SK-N-SH (cell line): ENCODE measurements around the gene FASTK. TPM values are rescaled to one million over a fixed set of nuclear protein-coding genes. Genes with fewer than 3 reads are reported as not detected.

ENCODE experiments used
- CTCF ChIA-PET: fragments of 300-600, 350-600 bp; formaldehyde crosslinking; extraction: SDS; loops from one replicate; lab custom pipeline; 2021; lab: Yijun Ruan, JAX
- POLR2A ChIA-PET: fragments of 350-600 bp; sonication (Branson Sonifier 250); formaldehyde crosslinking; extraction: SDS; loops from one replicate; lab custom pipeline; 2020; ENCODE audit warnings: antibody characterized with exemption, inconsistent platforms; lab: Yijun Ruan, JAX
- DNase-seq: peaks from one replicate; pipeline ENCODE4 v3.0.0; 2012
- H2AFZ ChIP-seq: fragments of 200-600 bp; sonication (generic); 2 replicates; pipeline ENCODE4 v1.8.1; 2016; ENCODE audit warnings: antibody characterized with exemption, mild to moderate bottlenecking, low read depth
- H3F3A ChIP-seq: fragments of 200-600 bp; sonication (generic); replicated peaks from 2 replicates; pipeline ENCODE3; 2016; ENCODE audit warnings: antibody characterized with exemption, mild to moderate bottlenecking; ENCODE audit not compliant: insufficient read depth
- H3K27ac ChIP-seq, 2 experiments: fragments of 200-500 bp in 1 of 2; fragments of 200-600 bp in 1 of 2; sonication (Bioruptor generic) in 1 of 2; sonication (generic), shearing (Covaris generic) in 1 of 2; 2 replicates each; pipeline versions ENCODE4 v1.5.1 to v1.6.1; 2014 to 2016; ENCODE audit warnings: low read depth in 2 of 2, inconsistent platforms in 1 of 2, low read length in 1 of 2, mild to moderate bottlenecking in 1 of 2, mixed read lengths in 1 of 2
- H3K27me3 ChIP-seq: fragments of 200-600 bp; sonication (generic), shearing (Covaris generic); 2 replicates; pipeline ENCODE4 v1.6.1; 2016; ENCODE audit warnings: mixed run types; ENCODE audit not compliant: insufficient read depth
- H3K36me3 ChIP-seq, 2 experiments: fragments of 200-500 bp in 1 of 2; fragments of 200-600 bp in 1 of 2; sonication (Bioruptor generic) in 1 of 2; sonication (generic) in 1 of 2; replicated peaks in 1 of 2; 2 replicates each; pipeline versions ENCODE3 to v1.5.1; 2014 to 2016; ENCODE audit warnings: low read length in 1 of 2, mild to moderate bottlenecking in 1 of 2; ENCODE audit not compliant: insufficient read depth in 2 of 2, control insufficient read depth in 1 of 2
- H3K4me1 ChIP-seq, 2 experiments: fragments of 200-500 bp in 1 of 2; fragments of 200-600 bp in 1 of 2; sonication (Bioruptor generic) in 1 of 2; sonication (generic), shearing (Covaris generic) in 1 of 2; 2 replicates each; pipeline versions ENCODE4 v1.5.1 to v1.6.1; 2014 to 2016; ENCODE audit warnings: low read depth in 1 of 2, low read length in 1 of 2, mixed run types in 1 of 2; ENCODE audit not compliant: insufficient read depth in 2 of 2, control insufficient read depth in 1 of 2
- H3K4me2 ChIP-seq: fragments of 200-600 bp; sonication (generic), shearing (Covaris generic); 2 replicates; pipeline ENCODE4 v1.6.1; 2017; ENCODE audit warnings: mixed run types
- H3K4me3 ChIP-seq, 2 experiments: fragments of 200-500 bp in 1 of 2; fragments of 200-600 bp in 1 of 2; sonication (Bioruptor generic) in 1 of 2; sonication (generic), shearing (Covaris generic) in 1 of 2; 2 replicates each; pipeline versions ENCODE4 v1.5.1 to v1.8.1; 2014 to 2016; ENCODE audit warnings: low read depth in 2 of 2, inconsistent platforms in 1 of 2, low read length in 1 of 2, mild to moderate bottlenecking in 1 of 2, mixed read lengths in 1 of 2, moderate library complexity in 1 of 2
- H3K79me2 ChIP-seq: fragments of 200-600 bp; sonication (generic); 2 replicates; pipeline ENCODE4 v1.8.1; 2017; ENCODE audit warnings: mild to moderate bottlenecking; ENCODE audit not compliant: insufficient read depth
- H3K9ac ChIP-seq: fragments of 200-600 bp; sonication (generic); 2 replicates; pipeline ENCODE4 v1.6.1; 2017; ENCODE audit warnings: mixed run types
- H3K9me2 ChIP-seq: fragments of 200-600 bp; sonication (generic); 2 replicates; pipeline ENCODE4 v1.6.1; 2017; ENCODE audit warnings: mixed run types
- H3K9me3 ChIP-seq: fragments of 200-600 bp; sonication (generic); 2 replicates; pipeline ENCODE4 v1.6.1; 2017; ENCODE audit warnings: mixed run types, mild to moderate bottlenecking, moderate library complexity
- H4K20me1 ChIP-seq: fragments of 200-600 bp; sonication (generic); 2 replicates; pipeline ENCODE4 v1.6.1; 2017; ENCODE audit warnings: mild to moderate bottlenecking, mixed run types; ENCODE audit not compliant: insufficient read depth
- EP300 ChIP-seq, 2 experiments: IDR thresholded peaks; 2 replicates each; pipeline versions ENCODE4 v1.4.0 to v1.6.1; 2012; ENCODE audit warnings: borderline replicate concordance in 1 of 2, low read depth in 1 of 2, low read length in 1 of 2
- EZH2phosphoT487 ChIP-seq: fragments of 200-600 bp; sonication (generic); IDR thresholded peaks from 2 replicates; pipeline ENCODE4 v1.6.1; 2017; ENCODE audit warnings: low read depth, mixed run types, mild to moderate bottlenecking, antibody characterized with exemption, moderate library complexity, borderline replicate concordance
- FOSL2 ChIP-seq: IDR thresholded peaks from 2 replicates; pipeline ENCODE4 v1.4.0; 2012; ENCODE audit warnings: low read depth, mild to moderate bottlenecking, moderate library complexity, borderline replicate concordance
- FOXJ3 ChIP-seq: sonication (generic); formaldehyde crosslinking; IDR thresholded peaks from 2 replicates; pipeline ENCODE4 v1.5.1; 2020; ENCODE audit warnings: mild to moderate bottlenecking, missing genetic modification reagents
- FOXM1 ChIP-seq: IDR thresholded peaks from 2 replicates; pipeline ENCODE4 v1.4.0; 2012; ENCODE audit warnings: low read depth, mild to moderate bottlenecking
- GATA2 ChIP-seq: sonication (generic); formaldehyde crosslinking; IDR thresholded peaks from 2 replicates; pipeline ENCODE4 v1.5.0; 2020; ENCODE audit warnings: mild to moderate bottlenecking, missing genetic modification reagents
- IRF3 ChIP-seq: fragments of 150-350 bp; IDR thresholded peaks from 2 replicates; pipeline ENCODE4 v1.6.1; 2016; ENCODE audit warnings: mild to moderate bottlenecking, low read depth, low read length
- JUND ChIP-seq: IDR thresholded peaks from 2 replicates; pipeline ENCODE4 v1.4.0; 2012
- MEF2A ChIP-seq: IDR thresholded peaks from 2 replicates; pipeline ENCODE4 v1.4.0; 2012; ENCODE audit warnings: low read depth, borderline replicate concordance
- MXI1 ChIP-seq: IDR thresholded peaks from 2 replicates; pipeline ENCODE4 v1.6.1; 2012; ENCODE audit warnings: mild to moderate bottlenecking, low read depth, low read length, improper control_type of control experiment
- NFIC ChIP-seq: IDR thresholded peaks from 2 replicates; pipeline ENCODE4 v1.4.0; 2012; ENCODE audit warnings: borderline replicate concordance
- PBX3 ChIP-seq: IDR thresholded peaks from 2 replicates; pipeline ENCODE4; 2012
- RCOR1 ChIP-seq: fragments of 150-350 bp; IDR thresholded peaks from 2 replicates; pipeline ENCODE4 v1.6.1; 2017; ENCODE audit warnings: antibody characterized with exemption, low read length
- REST ChIP-seq: IDR thresholded peaks from 2 replicates; pipeline ENCODE4 v1.6.1; 2012; ENCODE audit warnings: mild to moderate bottlenecking, low read depth, low read length, moderate library complexity
- SMC3 ChIP-seq: IDR thresholded peaks from 2 replicates; pipeline ENCODE4 v1.6.1; 2012; ENCODE audit warnings: low read depth, low read length, improper control_type of control experiment
- WGBS: methylation state at CpG from one replicate; pipeline ENCODE4 v1.1.6; 2017; ENCODE audit warnings: low lambda C conversion rate; 5-methylcytosine and 5-hydroxymethylcytosine counted together
- polyA plus RNA-seq, 3 experiments: library from polyadenylated mRNA; depleted of rRNA; stranded (reverse); fragments of >200 nt; gene quantifications; 2 replicates each; pipeline ENCODE4 v1.2.3, GENCODE V29; 2012
- TF ChIP-seq, protein P1 (sequence below): IDR thresholded peaks from 2 replicates; pipeline ENCODE4 v1.4.0; 2012; ENCODE audit warnings: low read depth, borderline replicate concordance
- TF ChIP-seq, protein P2 (sequence below): IDR thresholded peaks from 2 replicates; pipeline ENCODE4 v1.4.0; 2012; ENCODE audit warnings: low read depth, borderline replicate concordance

Gene FASTK
- polyA plus RNA-seq, 1 of the 3 experiments (the other 2 are of a cell fraction) = 125 TPM

GRCh38 chr7:151066273-151066974, 14.2 kb downstream of the FASTK start:
- CTCF ChIA-PET = interaction anchor here (0.7 to 12.2 kb wide), 8 partner anchors 7 to 103 kb away, joined by 3 to 126 read pairs (median 6); partner anchors contain the start of genes CDK5 and SLC4A2
- Histone ChIP-seq H3K9ac (no peak overlapping the region), H3K9me3 (no peaks in the 10 kb centered on the region), H2AFZ (no peak overlapping the region), H4K20me1 (peaks cover 30% of the 10 kb centered on the region), H3K4me3 (no peak overlapping the region), H3K27ac (no peak overlapping the region), H3K9me2 (no peaks in the 10 kb centered on the region), H3F3A (no peaks in the 10 kb centered on the region), H3K27me3 (no peaks in the 10 kb centered on the region)
- DNase-seq = no peak
- 95% methylated on average over 29 of the region's 39 CpGs for WGBS
- TF ChIP-seq MEF2A (no peak), FOSL2 (no peak), MXI1 (no peak)
- TF ChIP-seq, all 33 proteins: peak for 0
- H3K4me1 ChIP-seq = peaks cover 6 to 10% of the 10 kb centered on the region in 2 experiments; a peak in 3 of 4 replicates
- H3K79me2 ChIP-seq = peaks cover 56% of the 10 kb centered on the region
- no peak overlapping the region for H3K4me2 ChIP-seq
- POLR2A ChIA-PET = interaction anchor here (0.7 to 1.4 kb wide), 2 partner anchors 9 to 22 kb away, joined by 3 to 5 read pairs; no protein-coding TSS in a partner anchor
- peaks cover 57 to 82% of the 10 kb centered on the region in 2 experiments for H3K36me3 ChIP-seq

- WGBS = 95% methylated on average over 14 of the region's 14 CpGs
- no peak for TF ChIP-seq GATA2 (CRISPR knock-in tag)
- TF ChIP-seq, protein P1, sequence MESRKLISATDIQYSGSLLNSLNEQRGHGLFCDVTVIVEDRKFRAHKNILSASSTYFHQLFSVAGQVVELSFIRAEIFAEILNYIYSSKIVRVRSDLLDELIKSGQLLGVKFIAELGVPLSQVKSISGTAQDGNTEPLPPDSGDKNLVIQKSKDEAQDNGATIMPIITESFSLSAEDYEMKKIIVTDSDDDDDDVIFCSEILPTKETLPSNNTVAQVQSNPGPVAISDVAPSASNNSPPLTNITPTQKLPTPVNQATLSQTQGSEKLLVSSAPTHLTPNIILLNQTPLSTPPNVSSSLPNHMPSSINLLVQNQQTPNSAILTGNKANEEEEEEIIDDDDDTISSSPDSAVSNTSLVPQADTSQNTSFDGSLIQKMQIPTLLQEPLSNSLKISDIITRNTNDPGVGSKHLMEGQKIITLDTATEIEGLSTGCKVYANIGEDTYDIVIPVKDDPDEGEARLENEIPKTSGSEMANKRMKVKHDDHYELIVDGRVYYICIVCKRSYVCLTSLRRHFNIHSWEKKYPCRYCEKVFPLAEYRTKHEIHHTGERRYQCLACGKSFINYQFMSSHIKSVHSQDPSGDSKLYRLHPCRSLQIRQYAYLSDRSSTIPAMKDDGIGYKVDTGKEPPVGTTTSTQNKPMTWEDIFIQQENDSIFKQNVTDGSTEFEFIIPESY = no peak
- no peak for TF ChIP-seq REST
- no peak for TF ChIP-seq SMC3
- no peak for TF ChIP-seq IRF3
- TF ChIP-seq PBX3 = no peak
- no peak for TF ChIP-seq JUND
- TF ChIP-seq, protein P2, sequence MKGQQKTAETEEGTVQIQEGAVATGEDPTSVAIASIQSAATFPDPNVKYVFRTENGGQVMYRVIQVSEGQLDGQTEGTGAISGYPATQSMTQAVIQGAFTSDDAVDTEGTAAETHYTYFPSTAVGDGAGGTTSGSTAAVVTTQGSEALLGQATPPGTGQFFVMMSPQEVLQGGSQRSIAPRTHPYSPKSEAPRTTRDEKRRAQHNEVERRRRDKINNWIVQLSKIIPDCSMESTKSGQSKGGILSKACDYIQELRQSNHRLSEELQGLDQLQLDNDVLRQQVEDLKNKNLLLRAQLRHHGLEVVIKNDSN = no peak
- no peak for TF ChIP-seq EP300 (IDR thresholded peaks at IDR 0.05; ENCODE audit: borderline replicate concordance in 1 of 2, low read depth in 1 of 2, low read length in 1 of 2)
- TF ChIP-seq FOXM1 = no peak
- no peak for TF ChIP-seq RCOR1
- no peak for TF ChIP-seq FOXJ3 (CRISPR knock-in tag)
- TF ChIP-seq NFIC = no peak
- no peak for TF ChIP-seq EZH2phosphoT487
These were observed 15.1 kb downstream of the FASTK start for GRCh38 chr7:151065516-151065915.

More at GRCh38 chr7:151065516-151065915, 15.1 kb downstream of the FASTK start:
- H3K79me2 ChIP-seq = peaks cover 65% of the 10 kb centered on the region
- H3K4me2 ChIP-seq = no peak overlapping the region
- H3K4me1 ChIP-seq = peaks cover 14 to 19% of the 10 kb centered on the region in 2 experiments; a peak in 3 of 4 replicates
- H3K27ac ChIP-seq = no peak overlapping the region
- H3K9me3 ChIP-seq = no peaks in the 10 kb centered on the region
- CTCF ChIA-PET = interaction anchor here (1.0 to 12.2 kb wide), 5 partner anchors 22 to 102 kb away, joined by 3 to 126 read pairs (median 4); no protein-coding TSS in a partner anchor
- H3K9ac ChIP-seq = no peak overlapping the region
- no peaks in the 10 kb centered on the region for H3K27me3 ChIP-seq
- no peak overlapping the region for H2AFZ ChIP-seq
- DNase-seq = no peak
- H4K20me1 ChIP-seq = peaks cover 39% of the 10 kb centered on the region
- POLR2A ChIA-PET = interaction anchor here (0.7 kb wide), 1 partner anchor 21 kb away, joined by 3 read pairs; no protein-coding TSS in a partner anchor
- H3F3A ChIP-seq = no peaks in the 10 kb centered on the region
- H3K4me3 ChIP-seq = no peak overlapping the region
- peaks cover 52 to 73% of the 10 kb centered on the region in 2 experiments for H3K36me3 ChIP-seq
- H3K9me2 ChIP-seq = no peaks in the 10 kb centered on the region
